ENCODE results near the gene SPARC.

The SPARC gene

DNA sequence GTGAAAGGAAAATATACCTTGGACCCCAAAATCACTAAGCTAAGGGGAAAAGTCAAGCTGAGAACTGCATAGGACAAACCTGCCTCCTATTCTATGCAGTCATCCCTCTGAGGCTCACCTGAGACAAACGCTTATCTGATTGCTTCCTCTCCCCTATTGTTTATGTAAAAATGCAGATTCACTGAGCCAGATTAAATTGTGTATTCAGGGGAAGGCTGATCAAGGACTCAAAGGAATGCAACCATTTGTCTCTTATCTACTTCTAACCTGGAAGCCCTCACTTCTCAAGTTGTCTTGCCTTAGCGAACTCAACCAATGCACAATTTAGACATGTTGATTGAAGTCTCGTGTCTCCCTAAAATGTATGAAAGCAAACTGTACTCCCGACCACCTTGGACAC lies 13.3 kb downstream of the SPARC start:
- Histone ChIP-seq H3K4me1 (peaks cover 13 to 100% (median 86%) of the 10 kb centered on the region in 4 donors), H3K27ac (peak overlapping the region; percentile 89 to 91), H3K9me3 (no peaks in the 10 kb centered on the region), H3K36me3 (peaks cover 56 to 66% (median 63%) of the 10 kb centered on the region in 3 donors), H3K27me3 (no peaks in the 10 kb centered on the region), H3K4me3 (no peak overlapping the region)
- TF ChIP-seq, protein P1, sequence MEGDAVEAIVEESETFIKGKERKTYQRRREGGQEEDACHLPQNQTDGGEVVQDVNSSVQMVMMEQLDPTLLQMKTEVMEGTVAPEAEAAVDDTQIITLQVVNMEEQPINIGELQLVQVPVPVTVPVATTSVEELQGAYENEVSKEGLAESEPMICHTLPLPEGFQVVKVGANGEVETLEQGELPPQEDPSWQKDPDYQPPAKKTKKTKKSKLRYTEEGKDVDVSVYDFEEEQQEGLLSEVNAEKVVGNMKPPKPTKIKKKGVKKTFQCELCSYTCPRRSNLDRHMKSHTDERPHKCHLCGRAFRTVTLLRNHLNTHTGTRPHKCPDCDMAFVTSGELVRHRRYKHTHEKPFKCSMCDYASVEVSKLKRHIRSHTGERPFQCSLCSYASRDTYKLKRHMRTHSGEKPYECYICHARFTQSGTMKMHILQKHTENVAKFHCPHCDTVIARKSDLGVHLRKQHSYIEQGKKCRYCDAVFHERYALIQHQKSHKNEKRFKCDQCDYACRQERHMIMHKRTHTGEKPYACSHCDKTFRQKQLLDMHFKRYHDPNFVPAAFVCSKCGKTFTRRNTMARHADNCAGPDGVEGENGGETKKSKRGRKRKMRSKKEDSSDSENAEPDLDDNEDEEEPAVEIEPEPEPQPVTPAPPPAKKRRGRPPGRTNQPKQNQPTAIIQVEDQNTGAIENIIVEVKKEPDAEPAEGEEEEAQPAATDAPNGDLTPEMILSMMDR (IDR thresholded peaks at IDR 0.05), result no peak
- no peak for DNase-seq
- intact Hi-C loops (cut with DNase I; ENCODE audit: low total_unique reads), result no loop called here

DNA sequence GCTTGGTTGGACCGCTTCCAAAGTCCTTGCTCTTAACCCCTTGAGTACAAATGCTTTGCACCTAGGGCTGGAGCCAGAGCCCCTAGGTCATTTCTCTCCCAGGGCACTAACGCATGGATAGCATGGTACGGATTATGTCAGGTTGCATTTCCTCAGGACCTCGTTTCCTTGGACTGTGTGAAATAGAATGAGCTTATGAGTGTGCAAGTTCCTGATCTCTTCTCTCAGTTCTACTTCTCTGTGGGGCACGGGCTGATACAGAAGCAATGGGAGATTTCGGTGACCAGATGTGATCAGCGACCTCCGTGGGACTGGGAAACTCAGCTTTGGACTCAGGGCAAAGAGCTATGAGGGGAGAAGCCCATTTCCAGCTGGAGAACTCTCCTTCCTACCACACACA lies 14.2 kb downstream of the SPARC start:
- H3K27ac ChIP-seq, result peak overlapping the region; percentile 89 to 91
- intact Hi-C loops (cut with DNase I; ENCODE audit: low total_unique reads), result no loop called here
- no peaks in the 10 kb centered on the region for H3K9me3 ChIP-seq
- peaks cover 13 to 100% (median 80%) of the 10 kb centered on the region in 4 donors for H3K4me1 ChIP-seq
- TF ChIP-seq, protein P1 (IDR thresholded peaks at IDR 0.05), result no peak
- H3K36me3 ChIP-seq, result peaks cover 65 to 75% (median 72%) of the 10 kb centered on the region in 3 donors
- H3K4me3 ChIP-seq, result no peak overlapping the region
- H3K27me3 ChIP-seq, result no peaks in the 10 kb centered on the region
- DNase-seq, result peak in 1 of 2 donors; percentile 18

DNA sequence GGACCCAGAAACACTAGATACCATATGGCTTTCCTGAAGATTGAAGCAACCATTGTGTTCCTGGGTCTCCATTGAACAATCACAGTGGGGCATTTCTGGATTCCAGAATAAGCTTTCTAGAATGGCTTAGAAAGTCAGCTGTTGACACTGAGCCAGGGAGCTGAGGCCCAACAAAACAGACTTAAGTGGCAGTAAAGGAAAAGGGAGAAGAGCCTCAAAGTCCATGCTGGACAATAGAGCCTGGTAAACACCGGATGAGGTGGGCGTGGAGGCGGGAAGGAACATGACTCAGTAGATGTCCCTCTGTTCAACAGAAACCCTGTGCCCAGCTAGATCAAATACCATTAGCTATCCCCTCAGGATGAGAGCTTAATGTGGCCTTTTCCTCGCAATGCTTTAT lies 14.8 kb downstream of the SPARC start:
- Histone ChIP-seq H3K27me3 (no peaks in the 10 kb centered on the region), H3K36me3 (peaks cover 71 to 81% (median 78%) of the 10 kb centered on the region in 3 donors), H3K4me3 (no peak overlapping the region), H3K9me3 (no peaks in the 10 kb centered on the region), H3K27ac (peak overlapping the region; percentile 89 to 91), H3K4me1 (peaks cover 13 to 100% (median 80%) of the 10 kb centered on the region in 4 donors)
- DNase-seq, result peak; percentile 31 to 83
- intact Hi-C loops (cut with DNase I; ENCODE audit: low total_unique reads), result no loop called here
- TF ChIP-seq, protein P1 (IDR thresholded peaks at IDR 0.05), result no peak

DNA sequence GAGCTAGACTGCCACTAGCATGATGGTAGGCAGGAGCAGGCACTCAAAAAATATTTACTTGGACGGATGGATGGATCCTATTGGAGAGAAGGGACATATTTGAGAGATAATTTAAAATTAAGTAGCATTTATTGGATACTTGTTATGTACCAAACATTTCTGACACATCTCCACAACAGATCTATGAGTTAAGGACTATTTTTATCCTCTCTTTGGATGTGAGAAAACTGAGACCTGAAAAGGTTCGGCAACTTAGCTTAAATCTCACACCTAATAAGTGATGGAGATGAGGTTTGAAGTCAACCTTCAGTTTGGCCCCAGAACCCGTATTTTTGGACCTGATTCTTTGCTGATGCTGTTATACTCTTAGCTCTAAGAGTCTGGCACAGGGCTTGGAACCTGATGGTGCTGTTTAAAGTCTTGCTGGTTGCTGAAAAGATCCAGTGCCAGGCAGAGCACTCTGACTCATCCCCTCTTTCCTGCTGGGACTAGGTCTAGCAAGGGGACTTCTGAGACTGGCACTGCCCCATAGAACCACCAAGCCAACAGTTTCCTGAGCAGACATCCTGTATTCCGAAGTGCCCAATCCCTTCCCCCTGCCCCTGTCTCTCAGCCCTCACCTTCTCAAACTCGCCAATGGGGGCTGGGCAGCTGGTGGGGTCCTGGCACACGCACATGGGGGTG lies 15.6 kb downstream of the SPARC start:
- H3K27me3 ChIP-seq, result no peaks in the 10 kb centered on the region
- no peak overlapping the region for H3K4me3 ChIP-seq
- H3K36me3 ChIP-seq, result peaks cover 80 to 90% (median 87%) of the 10 kb centered on the region in 3 donors
- TF ChIP-seq, protein P1 (IDR thresholded peaks at IDR 0.05), result no peak
- H3K4me1 ChIP-seq, result peaks cover 13 to 100% (median 80%) of the 10 kb centered on the region in 4 donors
- no peaks in the 10 kb centered on the region for H3K9me3 ChIP-seq
- DNase-seq, result peak; percentile 75 to 94
- peak overlapping the region; percentile 89 to 91 for H3K27ac ChIP-seq
- intact Hi-C loops (cut with DNase I; ENCODE audit: low total_unique reads), result no loop called here

DNA sequence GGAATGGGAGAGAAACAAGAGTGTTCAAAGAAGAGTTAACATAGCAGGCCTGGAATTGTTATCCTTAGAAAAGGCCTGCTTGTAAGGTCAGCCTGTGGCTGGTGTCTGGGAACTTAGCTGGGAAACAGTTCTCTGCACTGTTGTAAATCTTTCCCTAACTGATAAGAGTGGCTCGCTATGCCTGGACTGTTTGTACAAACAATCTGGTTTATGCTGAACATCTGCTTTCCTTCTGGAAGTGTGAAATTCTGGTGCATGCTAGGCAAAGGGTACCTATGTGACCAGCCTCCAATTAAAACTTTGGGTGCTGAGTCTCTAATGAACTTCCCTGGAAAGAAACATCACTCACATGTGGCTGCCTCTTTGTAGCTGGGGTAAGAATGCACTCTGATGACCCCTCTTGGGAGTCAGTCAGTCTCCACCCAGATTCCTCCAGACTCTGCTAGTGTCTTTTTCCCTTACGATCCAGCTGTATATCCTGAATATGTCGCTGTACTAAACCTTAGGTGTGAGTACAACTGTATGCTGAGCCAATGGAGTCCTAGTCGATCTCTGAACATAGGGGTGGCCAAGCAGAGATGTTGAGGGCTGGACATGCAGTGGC lies 16.5 kb downstream of the SPARC start:
- no peak overlapping the region for H3K4me3 ChIP-seq
- intact Hi-C loops (cut with DNase I; ENCODE audit: low total_unique reads), result no loop called here
- H3K27ac ChIP-seq, result peak overlapping the region; percentile 89 to 91
- TF ChIP-seq, protein P1 (IDR thresholded peaks at IDR 0.05), result no peak
- peaks cover 13 to 100% (median 80%) of the 10 kb centered on the region in 4 donors for H3K4me1 ChIP-seq
- H3K27me3 ChIP-seq, result no peaks in the 10 kb centered on the region
- peaks cover 81 to 99% (median 90%) of the 10 kb centered on the region in 3 donors for H3K36me3 ChIP-seq
- H3K9me3 ChIP-seq, result no peaks in the 10 kb centered on the region
- no peak for DNase-seq

Data from tibial artery (tissue), 4 donors.